ENCODE results near the gene MAF. TPM values are rescaled to one million over a fixed set of nuclear protein-coding genes. Genes with fewer than 3 reads are reported as not detected.

The MAF gene
- total RNA-seq, 2 donors from 2014 or later: 5.4 to 16.7 TPM

DNA sequence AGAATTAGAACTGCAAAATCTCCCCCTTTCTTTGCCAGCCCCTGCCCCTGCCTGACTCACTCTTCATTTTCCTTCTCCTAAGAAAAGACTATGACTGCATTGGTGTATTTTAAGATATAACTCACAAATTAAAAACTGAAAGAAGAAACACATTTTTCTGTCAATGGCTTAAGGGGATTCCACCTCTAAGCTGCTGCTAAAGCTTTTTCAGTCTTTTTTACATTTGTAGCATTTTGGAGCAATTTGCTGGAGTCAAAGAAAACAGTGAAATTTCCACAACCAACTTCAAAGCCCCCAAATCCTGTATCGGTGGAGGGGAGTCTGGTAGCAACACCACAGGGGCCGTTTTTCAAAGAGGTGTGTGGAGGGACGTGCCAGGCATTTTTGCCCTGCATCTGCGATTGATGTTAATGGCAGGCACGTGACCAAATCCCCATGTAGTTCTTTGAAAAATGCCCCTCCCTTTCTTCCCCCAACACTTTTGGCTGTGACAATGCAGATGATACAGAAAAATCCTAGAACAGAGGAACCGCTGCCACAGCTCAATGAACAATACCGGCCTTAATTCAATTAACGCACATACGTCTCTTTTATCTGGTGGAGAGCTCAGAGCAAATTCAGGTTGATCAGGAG is 28.5 kb downstream of the MAF start:
- no peak for DNase-seq (ENCODE audit: low spot score)
- H3K4me1 ChIP-seq: no peaks in the 10 kb centered on the region
- no peak for TF ChIP-seq CTCF (IDR thresholded peaks at IDR 0.05)
- H3K36me3 ChIP-seq: no peaks in the 10 kb centered on the region
- H3K4me3 ChIP-seq: no peak overlapping the region
- H3K27me3 ChIP-seq: no peaks in the 10 kb centered on the region
- no peaks in the 10 kb centered on the region for H3K9me3 ChIP-seq
- H3K27ac ChIP-seq: no peak overlapping the region

DNA sequence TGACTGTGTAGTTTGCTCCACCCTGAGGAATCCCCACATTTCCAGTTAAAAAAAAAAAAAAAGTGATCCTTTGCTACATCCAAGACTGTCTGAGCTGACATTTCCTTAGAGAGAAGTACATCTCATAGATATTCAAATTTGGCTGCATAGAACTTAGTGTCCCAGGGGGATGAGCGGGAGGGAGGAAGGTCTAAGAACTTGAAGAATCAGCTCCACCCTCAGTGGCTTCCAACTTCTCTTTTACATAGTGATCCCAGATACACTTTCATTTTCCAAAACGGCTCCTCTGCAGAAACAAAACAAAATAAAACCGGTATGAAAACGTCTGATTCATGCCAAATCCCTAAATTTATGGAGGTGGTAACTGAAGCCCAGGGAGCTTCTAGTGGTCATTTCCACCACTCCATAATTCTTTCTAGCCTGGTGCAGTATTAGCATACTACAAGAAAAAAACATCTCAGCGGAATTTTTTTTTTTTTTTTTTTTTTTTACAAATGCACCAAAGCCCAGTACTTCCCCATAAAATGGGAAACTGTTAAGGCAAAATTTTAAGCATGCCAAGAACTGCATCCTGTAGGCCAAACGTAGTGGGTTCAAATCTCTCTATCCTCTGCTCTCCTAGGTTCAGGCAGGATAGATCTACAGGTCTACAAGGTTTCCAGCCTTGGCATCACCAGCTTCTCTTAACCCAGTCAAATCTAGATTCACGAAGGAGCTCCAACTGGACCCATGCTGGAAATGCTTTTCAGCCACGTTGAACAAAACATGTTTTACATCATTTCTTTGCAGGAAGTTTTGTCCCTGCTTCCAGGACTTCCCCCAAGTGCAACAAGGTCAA is 29.3 kb downstream of the MAF start:
- Histone ChIP-seq H3K27ac (peak overlapping the region in 1 of 2 donors; percentile 35), H3K27me3 (no peaks in the 10 kb centered on the region), H3K4me1 (no peaks in the 10 kb centered on the region), H3K36me3 (no peaks in the 10 kb centered on the region), H3K4me3 (peak overlapping the region; percentile 28 to 31), H3K9me3 (no peaks in the 10 kb centered on the region)
- DNase-seq (ENCODE audit: low spot score): no peak
- TF ChIP-seq CTCF (IDR thresholded peaks at IDR 0.05): no peak

DNA sequence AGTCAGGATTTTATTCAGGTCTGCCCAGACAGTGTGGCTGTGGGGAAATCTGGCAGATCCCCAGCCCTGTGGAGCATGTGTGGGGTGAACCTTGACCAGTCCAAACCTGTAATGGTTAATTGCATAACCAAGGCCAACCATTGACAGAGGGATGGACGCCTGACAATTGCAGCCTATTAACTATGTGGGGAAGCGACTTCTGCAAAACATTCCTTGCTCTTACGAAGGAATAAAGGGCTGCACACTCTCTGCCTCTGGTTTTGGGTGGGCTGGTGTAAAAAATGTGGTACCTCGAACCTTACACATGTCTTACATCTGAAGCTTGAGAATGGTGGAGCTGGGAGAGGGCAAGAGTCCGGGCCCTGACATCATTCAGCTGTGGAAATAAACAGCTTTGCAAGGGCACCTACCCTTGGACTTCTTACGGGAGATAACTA is 35.8 kb downstream of the MAF start:
- peak; percentile 43 for DNase-seq (ENCODE audit: low spot score)
- Histone ChIP-seq H3K9me3 (no peaks in the 10 kb centered on the region), H3K36me3 (no peaks in the 10 kb centered on the region), H3K4me1 (no peaks in the 10 kb centered on the region), H3K4me3 (no peak overlapping the region), H3K27ac (no peak overlapping the region), H3K27me3 (no peaks in the 10 kb centered on the region)
- no peak for TF ChIP-seq CTCF (IDR thresholded peaks at IDR 0.05)

DNA sequence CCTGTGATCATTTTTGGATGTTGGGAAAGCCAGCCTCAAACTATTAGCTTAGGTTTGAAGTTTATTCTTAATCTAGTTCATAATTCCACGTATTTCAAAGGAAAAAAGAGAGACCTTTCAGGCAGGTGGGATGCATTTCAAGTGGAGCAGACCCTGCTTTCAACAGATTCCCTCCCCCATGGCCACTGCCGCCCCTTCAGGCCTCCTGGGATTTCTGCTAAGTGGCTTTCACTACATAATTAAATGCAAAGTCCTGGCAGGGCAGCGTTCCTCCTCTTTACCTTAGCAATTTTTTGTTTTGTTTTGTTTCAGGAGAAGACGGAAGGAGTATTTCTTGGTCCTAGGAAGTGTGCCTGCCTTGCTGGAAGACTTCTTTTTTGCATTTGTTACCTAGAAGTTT is 36.6 kb downstream of the MAF start:
- H3K27ac ChIP-seq: no peak overlapping the region
- no peaks in the 10 kb centered on the region for H3K27me3 ChIP-seq
- no peaks in the 10 kb centered on the region for H3K9me3 ChIP-seq
- no peaks in the 10 kb centered on the region for H3K36me3 ChIP-seq
- no peak overlapping the region for H3K4me3 ChIP-seq
- DNase-seq (ENCODE audit: low spot score): peak; percentile 16
- TF ChIP-seq CTCF (IDR thresholded peaks at IDR 0.05): no peak
- no peaks in the 10 kb centered on the region for H3K4me1 ChIP-seq

GRCh38 chr16:79562166-79562823 is 38.2 kb downstream of the MAF start:
- Histone ChIP-seq H3K27me3 (no peaks in the 10 kb centered on the region), H3K27ac (no peak overlapping the region), H3K9me3 (no peaks in the 10 kb centered on the region), H3K36me3 (no peaks in the 10 kb centered on the region), H3K4me1 (no peaks in the 10 kb centered on the region), H3K4me3 (no peak overlapping the region)
- no peak for DNase-seq (ENCODE audit: low spot score)
- TF ChIP-seq CTCF (IDR thresholded peaks at IDR 0.05): no peak
